Mononuclear cell (primary cell): ENCODE measurements around the gene KCNN4. TPM values are rescaled to one million over a fixed set of nuclear protein-coding genes. Genes with fewer than 3 reads are reported as not detected.
"Not testable (repeated sequence)": the region's sequence is repeated elsewhere in the genome, so short reads cannot be mapped to it uniquely, and the experiment has no call there.

Experiments
- H3K27me3 ChIP-seq: 2 replicates; pipeline ENCODE4 v1.6.0; 2011; ENCODE audit warnings: low read length, control low read depth; ENCODE audit not compliant: insufficient read depth
- H3K4me1 ChIP-seq: 2 replicates; pipeline ENCODE4 v1.5.1; 2011; ENCODE audit warnings: mild to moderate bottlenecking, low read length, control low read depth; ENCODE audit not compliant: insufficient read depth
- H3K4me3 ChIP-seq: 2 replicates; pipeline ENCODE4 v1.5.1; 2011; ENCODE audit warnings: mild to moderate bottlenecking, low read length, moderate library complexity
- H3K9me3 ChIP-seq: 2 replicates; pipeline ENCODE4 v1.5.1; 2011; ENCODE audit warnings: low read depth, mild to moderate bottlenecking, control low read depth, low read length
- total RNA-seq: library from RNA; depleted of rRNA; stranded (reverse); fragments of >200 nt; gene quantifications from one replicate; pipeline ENCODE4 v1.2.3, GENCODE V29; 2012

The KCNN4 gene
- 9.9 TPM for total RNA-seq

GRCh38 chr19:43780706-43781525, at the start of gene KCNN4:
Gene KCNN4, minus strand, starts transcription at chr19:43780973. Its CDS starts 112 bp downstream, at chr19:43780861.
- no peaks in the 10 kb centered on the region for H3K9me3 ChIP-seq
- no peaks in the 10 kb centered on the region for H3K27me3 ChIP-seq
- peaks cover 85% of the 10 kb centered on the region for H3K4me1 ChIP-seq
- H3K4me3 ChIP-seq: peak within 1 kb of the TSS; percentile 42

- Histone ChIP-seq H3K4me3 (peak within 1 kb of the TSS; percentile 66), H3K4me1 (peaks cover 11% of the 10 kb centered on the region)
Measured at GRCh38 chr19:43826787-43827754, 46.3 kb upstream of the KCNN4 start, which contains the start of gene ZNF283. Gene ZNF283, plus strand, starts transcription at chr19:43827321. Its CDS starts 6,184 bp downstream, at chr19:43833505.

GRCh38 chr19:43824572-43824971, 43.8 kb upstream of the KCNN4 start:
- H3K4me3 ChIP-seq: not testable (repeated sequence)

More at GRCh38 chr19:43826787-43827754, 46.3 kb upstream of the KCNN4 start, which contains the start of gene ZNF283:
- H3K9me3 ChIP-seq: no peaks in the 10 kb centered on the region
- peaks cover 5% of the 10 kb centered on the region for H3K27me3 ChIP-seq

GRCh38 chr19:43823856-43824255, 43.1 kb upstream of the KCNN4 start:
- H3K4me3 ChIP-seq, H3K9me3 ChIP-seq: not testable (repeated sequence)
- Histone ChIP-seq H3K4me1 (peaks cover 17% of the 10 kb centered on the region), H3K27me3 (peaks cover 33% of the 10 kb centered on the region)

More at GRCh38 chr19:43824572-43824971, 43.8 kb upstream of the KCNN4 start:
- H3K9me3 ChIP-seq: not testable (repeated sequence)
- Histone ChIP-seq H3K27me3 (peaks cover 30% of the 10 kb centered on the region), H3K4me1 (peaks cover 17% of the 10 kb centered on the region)

- H3K4me1 ChIP-seq: peaks cover 6% of the 10 kb centered on the region
- peak overlapping the region; percentile 19 for H3K4me3 ChIP-seq
- H3K9me3 ChIP-seq: no peaks in the 10 kb centered on the region
- peaks cover 33% of the 10 kb centered on the region for H3K27me3 ChIP-seq
Measured at GRCh38 chr19:43820884-43821215, 40.1 kb upstream of the KCNN4 start.

GRCh38 chr19:43820098-43820883, 39.5 kb upstream of the KCNN4 start:
- Histone ChIP-seq H3K9me3 (no peaks in the 10 kb centered on the region), H3K27me3 (peaks cover 33% of the 10 kb centered on the region), H3K4me1 (peaks cover 6% of the 10 kb centered on the region), H3K4me3 (peak overlapping the region; percentile 19)

- Histone ChIP-seq H3K4me1 (peaks cover 6% of the 10 kb centered on the region), H3K9me3 (no peaks in the 10 kb centered on the region), H3K4me3 (no peak overlapping the region), H3K27me3 (peaks cover 29% of the 10 kb centered on the region)
Measured at GRCh38 chr19:43818500-43818899, 37.7 kb upstream of the KCNN4 start.

- peaks cover 29% of the 10 kb centered on the region for H3K27me3 ChIP-seq
- H3K9me3 ChIP-seq, H3K4me3 ChIP-seq, H3K4me1 ChIP-seq: not testable (repeated sequence)
Measured at GRCh38 chr19:43817454-43817853, 36.7 kb upstream of the KCNN4 start.

- Histone ChIP-seq H3K4me3 (no peak overlapping the region), H3K4me1 (no peaks in the 10 kb centered on the region), H3K9me3 (no peaks in the 10 kb centered on the region), H3K27me3 (peaks cover 6% of the 10 kb centered on the region)
Measured at GRCh38 chr19:43814663-43815352, 34.0 kb upstream of the KCNN4 start.

GRCh38 chr19:43812688-43813087, 31.9 kb upstream of the KCNN4 start:
- no peaks in the 10 kb centered on the region for H3K4me1 ChIP-seq
- no peak overlapping the region for H3K4me3 ChIP-seq
- H3K27me3 ChIP-seq: no peaks in the 10 kb centered on the region
- no peaks in the 10 kb centered on the region for H3K9me3 ChIP-seq

- Histone ChIP-seq H3K4me3 (no peak overlapping the region), H3K9me3 (no peaks in the 10 kb centered on the region), H3K4me1 (no peaks in the 10 kb centered on the region), H3K27me3 (no peaks in the 10 kb centered on the region)
Measured at GRCh38 chr19:43812259-43812658, 31.5 kb upstream of the KCNN4 start.

- Histone ChIP-seq H3K4me3 (no peak overlapping the region), H3K27me3 (no peaks in the 10 kb centered on the region)
Measured at GRCh38 chr19:43811837-43812236, 31.1 kb upstream of the KCNN4 start.

GRCh38 chr19:43809762-43810696, 29.3 kb upstream of the KCNN4 start:
- H3K4me3 ChIP-seq: no peak overlapping the region
- H3K9me3 ChIP-seq: no peaks in the 10 kb centered on the region
- H3K27me3 ChIP-seq: no peaks in the 10 kb centered on the region
- no peaks in the 10 kb centered on the region for H3K4me1 ChIP-seq

More at GRCh38 chr19:43811837-43812236, 31.1 kb upstream of the KCNN4 start:
- H3K4me1 ChIP-seq: no peaks in the 10 kb centered on the region
- H3K9me3 ChIP-seq: no peaks in the 10 kb centered on the region
